ENCODE data around the gene FBXO45. TPM values are rescaled to one million over a fixed set of nuclear protein-coding genes. Genes with fewer than 3 reads are reported as not detected.

The FBXO45 gene
- total RNA-seq, 1 experiment from 2014 or later = 18.6 TPM

GRCh38 chr3:196572389-196572788 lies 3.9 kb downstream of the FBXO45 start:
- H4K20me1 ChIP-seq (ENCODE audit: control insufficient read depth, insufficient read depth, insufficient read length) = no peaks in the 10 kb centered on the region
- no peak overlapping the region for H3T11ph ChIP-seq (ENCODE audit: low read length)
- no peak overlapping the region for H4K8ac ChIP-seq (replicated peaks; ENCODE audit: insufficient read length, low read depth, low read length)
- no peak overlapping the region for H3K18ac ChIP-seq (ENCODE audit: insufficient read length, low read depth, low read length)
- H2AFZ ChIP-seq (ENCODE audit: low read length) = no peak overlapping the region
- no peak overlapping the region for H2BK15ac ChIP-seq (ENCODE audit: low read depth, low read length)
- DNase-seq = no peak
- no peaks in the 10 kb centered on the region for H3K27me3 Mint-ChIP-seq (ENCODE audit: low read depth)
- no peaks in the 10 kb centered on the region; the same call in 1 of the 2 replicates for H3K4me1 ChIP-seq (ENCODE audit: insufficient read depth, low read length)
- H3K9me3 ChIP-seq (ENCODE audit: control insufficient read depth, low read depth, low read length) = no peaks in the 10 kb centered on the region
- 67% methylated on average over 1 of the region's 1 CpG for WGBS (ENCODE audit: extremely low coverage, insufficient read length, low lambda C conversion rate)
- TF ChIP-seq CTCF (conservative IDR thresholded peaks at IDR 0.05) = no peak
- H2BK120ac ChIP-seq (ENCODE audit: low read depth, low read length, poor library complexity, severe bottlenecking) = no peak overlapping the region
- no peak overlapping the region for H4K91ac ChIP-seq (ENCODE audit: insufficient read length, low read depth, low read length)
- no peak overlapping the region for H3K14ac ChIP-seq (ENCODE audit: insufficient read depth, low read length)
- no peak overlapping the region for H2AK5ac ChIP-seq (ENCODE audit: insufficient read length, low read length)
- H3K79me1 ChIP-seq (ENCODE audit: insufficient read depth, low read depth, low read length, poor library complexity, severe bottlenecking) = peaks cover 24% of the 10 kb centered on the region
- H3K4me1 Mint-ChIP-seq = peaks cover 9 to 17% of the 10 kb centered on the region in 2 experiments
- H4K5ac ChIP-seq (ENCODE audit: insufficient read length, low read depth, low read length) = no peak overlapping the region
- no peak overlapping the region for H3K4ac ChIP-seq (ENCODE audit: low read depth, low read length)
- H3K9ac ChIP-seq (ENCODE audit: extremely low read depth, insufficient read length, low read length) = no peak overlapping the region
- H2BK5ac ChIP-seq (ENCODE audit: insufficient read length, low read length) = no peak overlapping the region
- no peak overlapping the region for H3K4me2 ChIP-seq (ENCODE audit: insufficient read depth, insufficient read length, low read length)
- no peak overlapping the region for H3K27ac Mint-ChIP-seq
- peaks cover 13% of the 10 kb centered on the region; the same call in 1 of the 2 replicates for H3K79me2 ChIP-seq (ENCODE audit: insufficient read depth, low read length)
- no peak overlapping the region for H2BK12ac ChIP-seq (ENCODE audit: insufficient read length, low read depth, low read length)
- no peak overlapping the region for H3K27ac ChIP-seq (ENCODE audit: insufficient read length, low read depth, low read length)
- H3K27me3 ChIP-seq (ENCODE audit: insufficient read depth, low read length) = no peaks in the 10 kb centered on the region
- no peak overlapping the region for H2BK20ac ChIP-seq (ENCODE audit: low read depth, low read length, poor library complexity, severe bottlenecking)
- H3K9me3 Mint-ChIP-seq = no peaks in the 10 kb centered on the region; a peak in 1 of 5 replicates
- no peak overlapping the region for H3K56ac ChIP-seq (ENCODE audit: insufficient read length, low read depth, low read length)
- H3K36me3 Mint-ChIP-seq (ENCODE audit: insufficient read depth in 1 of 3, low read depth in 3 of 3) = peaks cover 0 to 3% (median 0%) of the 10 kb centered on the region in 3 experiments; a peak in 3 of 7 replicates
- H3K23me2 ChIP-seq (ENCODE audit: insufficient read length, low read depth, low read length, poor library complexity, severe bottlenecking) = peaks cover 11% of the 10 kb centered on the region
- H3K23ac ChIP-seq (ENCODE audit: insufficient read length, low read depth, low read length) = no peak overlapping the region
- H3K4me3 Mint-ChIP-seq = no peak overlapping the region

Data from H9 (cell line).